RKO (cell line): ENCODE measurements around the gene DEFB114.
A peak's percentile ranks its signal among the peaks of the same experiment; 100 is the strongest.
"Not testable (repeated sequence)": the region's sequence is repeated elsewhere in the genome, so short reads cannot be mapped to it uniquely, and the experiment has no call there.

Experiments
- DNase-seq: peaks from one replicate; pipeline ENCODE4 v3.0.0-alpha.2; 2016; ENCODE audit warnings: low spot score

The DEFB114 gene

GRCh38 chr6:49964064-49964463, at the start of gene DEFB114:
TSS of gene DEFB114 (minus strand) at chr6:49964164. CDS start at chr6:49964105, 59 bp downstream.
- no peak for DNase-seq

- DNase-seq = peak; percentile 64
Measured at GRCh38 chr6:50007819-50008218, 43.9 kb upstream of the DEFB114 start.

GRCh38 chr6:50003139-50003538, 39.2 kb upstream of the DEFB114 start:
- no peak for DNase-seq

- DNase-seq = no peak
Measured at GRCh38 chr6:49995278-49995677, 31.3 kb upstream of the DEFB114 start.

GRCh38 chr6:49988900-49989299, 24.9 kb upstream of the DEFB114 start:
- DNase-seq = no peak

GRCh38 chr6:49987749-49988148, 23.8 kb upstream of the DEFB114 start:
- DNase-seq = no peak

- no peak for DNase-seq
Measured at GRCh38 chr6:49986551-49986950, 22.6 kb upstream of the DEFB114 start.

- no peak for DNase-seq
Measured at GRCh38 chr6:49982046-49982445, 18.1 kb upstream of the DEFB114 start.

- DNase-seq = peak; percentile 47
Measured at GRCh38 chr6:49980898-49981297, 16.9 kb upstream of the DEFB114 start.

- no peak for DNase-seq
Measured at GRCh38 chr6:49979584-49979983, 15.6 kb upstream of the DEFB114 start.

- no peak for DNase-seq
Measured at GRCh38 chr6:49978332-49979226, 14.6 kb upstream of the DEFB114 start.

GRCh38 chr6:49969605-49970004, 5.6 kb upstream of the DEFB114 start, which contains the start of gene DEFB113:
TSS of gene DEFB113 (minus strand) at chr6:49969625. CDS start at chr6:49969625, 0 bp downstream.
- no peak for DNase-seq

- no peak for DNase-seq
Measured at GRCh38 chr6:49966823-49967222, 2.9 kb upstream of the DEFB114 start.

- no peak for DNase-seq
Measured at GRCh38 chr6:49966334-49966733, 2.4 kb upstream of the DEFB114 start.

- no peak for DNase-seq
Measured at GRCh38 chr6:49958180-49958579, 5.8 kb downstream of the DEFB114 start.

- DNase-seq = no peak
Measured at GRCh38 chr6:49955847-49956246, 8.1 kb downstream of the DEFB114 start.

GRCh38 chr6:49951926-49952325, 12.0 kb downstream of the DEFB114 start:
- DNase-seq = no peak

- DNase-seq = no peak
Measured at GRCh38 chr6:49950415-49950751, 13.6 kb downstream of the DEFB114 start.

- no peak for DNase-seq
Measured at GRCh38 chr6:49949062-49949461, 14.9 kb downstream of the DEFB114 start.

GRCh38 chr6:49946835-49947234, 17.1 kb downstream of the DEFB114 start:
- DNase-seq = no peak

- DNase-seq = not testable (repeated sequence)
Measured at GRCh38 chr6:49944068-49944467, 19.9 kb downstream of the DEFB114 start.

- no peak for DNase-seq
Measured at GRCh38 chr6:49939993-49940498, 23.9 kb downstream of the DEFB114 start.

- no peak for DNase-seq
Measured at GRCh38 chr6:49937811-49938210, 26.2 kb downstream of the DEFB114 start.

- DNase-seq = no peak
Measured at GRCh38 chr6:49937017-49937416, 26.9 kb downstream of the DEFB114 start.
